Transverse colon (tissue), 4 donors: ENCODE results near the gene SLC5A1. TPM values are rescaled to one million over a fixed set of nuclear protein-coding genes. Genes with fewer than 3 reads are reported as not detected.
"Not testable (repeated sequence)": the region's sequence is repeated elsewhere in the genome, so short reads cannot be mapped to it uniquely, and the experiment has no call there.

ENCODE experiments used
- DNase-seq: peaks from one replicate; pipeline ENCODE4 v3.0.0-alpha.2; 2019
- H3K27ac ChIP-seq, 4 donors: fragments of 200-600 bp; sonication (generic); 2 replicates each; pipeline ENCODE4 v1.5.1; 2016 to 2018; ENCODE audit warnings: inconsistent platforms in 4 of 4
- H3K27me3 ChIP-seq: fragments of 200-600 bp; sonication (generic); 2 replicates; pipeline ENCODE4 v1.5.1; 2017; ENCODE audit warnings: inconsistent platforms
- H3K36me3 ChIP-seq, 4 donors: fragments of 200-600 bp; sonication (generic); 2 replicates each; pipeline ENCODE4 v1.5.1; 2017 to 2019; ENCODE audit warnings: inconsistent platforms in 4 of 4
- H3K4me1 ChIP-seq, 4 donors: fragments of 200-600 bp; sonication (generic); 2 replicates each; pipeline ENCODE4 v1.5.1; 2017 to 2020; ENCODE audit warnings: inconsistent platforms in 4 of 4
- H3K4me3 ChIP-seq, 4 donors: fragments of 200-600 bp; sonication (generic); 1 replicate in 1 of 4; 2 replicates in 3 of 4; pipeline versions ENCODE4 v1.5.1 to v1.6.1; 2017 to 2019; ENCODE audit warnings: inconsistent platforms in 4 of 4
- H3K9me3 ChIP-seq, 2 donors: fragments of 200-600 bp; sonication (generic); 2 replicates each; pipeline ENCODE4 v1.5.1; 2017 to 2019; ENCODE audit warnings: inconsistent platforms in 2 of 2
- EP300 ChIP-seq: sonication (generic); formaldehyde crosslinking; IDR thresholded peaks from one replicate; pipeline ENCODE4 v1.6.1; 2017; ENCODE audit warnings: antibody characterized with exemption, low read depth
- POLR2A ChIP-seq: fragments of 450-650 bp; IDR thresholded peaks from one replicate; pipeline ENCODE4 v1.6.1; 2016; ENCODE audit warnings: antibody characterized with exemption, mild to moderate bottlenecking, moderate library complexity
- POLR2AphosphoS5 ChIP-seq, 3 donors: sonication (generic); formaldehyde crosslinking; IDR thresholded peaks; one replicate each; pipeline ENCODE4 v1.6.1; 2016; ENCODE audit warnings: antibody characterized with exemption in 3 of 3
- WGBS, 2 donors: methylation state at CpG; one replicate each; pipeline ENCODE4 v1.1.5; 2018; ENCODE audit warnings: low coverage in 1 of 2; 5-methylcytosine and 5-hydroxymethylcytosine counted together
- in situ Hi-C, 4 donors: fragments of 200-750 bp; cut with MboI; loops; one replicate each; pipeline versions ENCODE4 v1.15.0 to v1.15.1; 2017; ENCODE audit warnings: low sequenced_read_pairs in 3 of 4, low pct_ligation_motif_present in 1 of 4, low pct_unique_long_range_greater_than_20kb in 1 of 4
- intact Hi-C: fragments of 100-400 bp; cut with DNase I; formaldehyde crosslinking; loops from one replicate; pipeline ENCODE4 v1.15.1; 2023; ENCODE audit warnings: low total_unique reads
- small RNA-seq, 4 donors: library from RNA; depleted of rRNA; stranded (forward); fragments of <200 nt; gene quantifications; one replicate each; pipeline ENCODE3, GENCODE V24; 2016
- total RNA-seq, 4 donors: library from RNA; depleted of rRNA; stranded (reverse); fragments of >200 nt; gene quantifications; one replicate each; pipeline ENCODE4 v1.1.0, GENCODE V29; 2016
- TF ChIP-seq, protein P1 (sequence below), 5 experiments: fragments of 200-600 bp in 3 of 5; fragments of 450-650 bp in 2 of 5; sonication (generic) in 3 of 5; IDR thresholded peaks; 1 replicate in 2 of 5; 2 replicates in 3 of 5; pipeline ENCODE4 v1.5.1; 2016 to 2017; ENCODE audit warnings: antibody characterized with exemption in 5 of 5, inconsistent platforms in 3 of 5, mild to moderate bottlenecking in 2 of 5, moderate library complexity in 1 of 5

The SLC5A1 gene
- total RNA-seq, 4 donors from 2014 or later, result 25.5 to 145 (median 83.2) TPM

DNA sequence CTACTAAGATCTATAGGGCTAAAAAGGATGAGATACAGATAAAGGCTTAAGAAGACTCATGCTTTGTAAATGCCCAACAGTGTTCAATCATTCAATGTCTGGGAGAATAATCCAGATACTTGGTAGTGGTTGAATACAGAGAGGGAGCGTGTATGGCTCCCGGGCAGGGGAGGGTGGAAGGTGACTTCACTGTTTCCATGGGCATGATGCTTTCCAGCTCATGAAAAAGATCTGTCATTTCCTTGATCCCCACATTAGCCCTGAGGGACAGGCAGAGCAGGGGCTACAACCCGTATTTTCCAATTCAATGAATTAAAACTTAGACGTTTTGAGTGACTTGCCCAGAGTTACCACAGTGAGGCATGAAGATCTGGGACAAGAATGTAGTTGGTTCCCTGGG is 111.7 kb downstream of the SLC5A1 start:
- H3K36me3 ChIP-seq, H3K27me3 ChIP-seq, DNase-seq, H3K4me3 ChIP-seq, in situ Hi-C loops, H3K9me3 ChIP-seq, intact Hi-C loops, H3K4me1 ChIP-seq, H3K27ac ChIP-seq: not testable (repeated sequence)
- WGBS, 2 donors, result 93 to 100% methylated on average over 2 to 4 of the region's 4 CpGs

DNA sequence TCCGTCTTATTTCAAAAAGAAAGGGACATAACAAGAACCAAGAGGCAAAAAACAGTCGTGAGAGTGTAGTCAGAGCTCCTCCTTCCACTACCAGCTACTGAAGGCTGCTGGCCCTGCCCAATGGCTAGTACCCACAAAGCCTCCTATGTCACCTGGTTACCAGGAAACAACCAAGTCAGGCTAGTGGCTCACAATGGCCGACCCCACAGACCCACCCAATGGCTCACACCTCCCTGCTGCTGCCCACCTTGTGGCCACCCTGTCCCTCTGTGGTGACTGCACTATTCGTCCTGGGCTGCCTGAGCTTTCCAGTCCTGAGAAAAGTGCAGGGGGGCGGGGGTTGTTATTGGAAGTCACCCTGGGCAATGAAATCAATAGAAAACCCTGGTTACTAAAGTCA is 114.6 kb downstream of the SLC5A1 start:
- H3K27ac ChIP-seq, H3K36me3 ChIP-seq, H3K4me3 ChIP-seq, in situ Hi-C loops, H3K4me1 ChIP-seq, DNase-seq, H3K9me3 ChIP-seq, intact Hi-C loops: not testable (repeated sequence)
- peaks cover 14% of the 10 kb centered on the region for H3K27me3 ChIP-seq
- 82% methylated on average over 5 of the region's 5 CpGs; no CpG with 5 or more reads in 1 of the 2 donors for WGBS, 2 donors

DNA sequence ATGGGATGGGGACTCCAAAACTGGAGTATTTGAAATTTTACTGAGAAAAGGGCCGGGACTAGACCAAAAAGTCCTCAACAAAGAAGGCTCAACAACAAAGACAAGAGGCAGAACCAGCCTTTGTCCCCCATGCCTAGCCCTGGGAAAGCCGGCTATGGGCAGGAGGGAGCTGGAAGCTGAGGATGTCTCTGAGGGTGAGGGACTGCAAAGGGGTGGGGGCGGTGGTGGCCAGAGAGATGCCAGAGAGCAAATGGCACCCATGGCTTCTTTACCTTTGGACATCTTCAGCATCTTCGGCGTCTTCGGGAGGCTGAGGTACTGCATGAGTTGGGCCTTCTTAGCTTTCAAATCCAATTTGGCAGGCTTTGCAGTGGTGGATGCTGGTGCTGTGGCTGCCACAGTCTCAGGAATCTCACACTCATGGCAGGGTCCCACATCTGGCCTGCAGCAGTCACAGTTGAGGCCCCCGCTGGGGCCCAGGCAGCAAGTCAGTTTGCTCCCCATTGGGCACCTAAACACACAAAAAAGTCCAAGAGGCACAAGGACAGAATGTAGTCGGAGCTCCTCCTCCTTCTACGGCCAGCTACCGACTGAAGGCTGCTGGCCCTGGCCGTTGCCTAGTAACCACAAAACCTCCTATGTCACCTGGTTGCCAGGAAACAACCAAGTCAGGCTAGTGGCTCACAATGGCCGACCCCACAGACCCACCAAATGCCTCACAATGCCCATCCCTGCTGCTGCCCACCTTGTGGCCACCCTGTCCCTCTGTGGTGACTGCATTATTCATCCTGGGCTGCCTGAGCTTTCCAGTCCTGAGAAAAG is 115.9 kb downstream of the SLC5A1 start, which contains the start of gene C22orf42:
Gene C22orf42, minus strand, starts transcription at position 592 of the 822 bp plus-strand sequence. Its CDS starts 88 bp downstream, at position 504.
- no peaks in the 10 kb centered on the region for H3K4me1 ChIP-seq
- no peaks in the 10 kb centered on the region for H3K36me3 ChIP-seq
- H3K9me3 ChIP-seq, result no peaks in the 10 kb centered on the region
- in situ Hi-C loops, result no loop called here
- no peak for TF ChIP-seq POLR2AphosphoS5 (IDR thresholded peaks at IDR 0.05)
- TF ChIP-seq POLR2A, result no peak
- TF ChIP-seq, protein P1, sequence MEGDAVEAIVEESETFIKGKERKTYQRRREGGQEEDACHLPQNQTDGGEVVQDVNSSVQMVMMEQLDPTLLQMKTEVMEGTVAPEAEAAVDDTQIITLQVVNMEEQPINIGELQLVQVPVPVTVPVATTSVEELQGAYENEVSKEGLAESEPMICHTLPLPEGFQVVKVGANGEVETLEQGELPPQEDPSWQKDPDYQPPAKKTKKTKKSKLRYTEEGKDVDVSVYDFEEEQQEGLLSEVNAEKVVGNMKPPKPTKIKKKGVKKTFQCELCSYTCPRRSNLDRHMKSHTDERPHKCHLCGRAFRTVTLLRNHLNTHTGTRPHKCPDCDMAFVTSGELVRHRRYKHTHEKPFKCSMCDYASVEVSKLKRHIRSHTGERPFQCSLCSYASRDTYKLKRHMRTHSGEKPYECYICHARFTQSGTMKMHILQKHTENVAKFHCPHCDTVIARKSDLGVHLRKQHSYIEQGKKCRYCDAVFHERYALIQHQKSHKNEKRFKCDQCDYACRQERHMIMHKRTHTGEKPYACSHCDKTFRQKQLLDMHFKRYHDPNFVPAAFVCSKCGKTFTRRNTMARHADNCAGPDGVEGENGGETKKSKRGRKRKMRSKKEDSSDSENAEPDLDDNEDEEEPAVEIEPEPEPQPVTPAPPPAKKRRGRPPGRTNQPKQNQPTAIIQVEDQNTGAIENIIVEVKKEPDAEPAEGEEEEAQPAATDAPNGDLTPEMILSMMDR (IDR thresholded peaks at IDR 0.05), result no peak
- TF ChIP-seq EP300, result no peak
- 81 to 92% methylated on average over 4 to 12 of the region's 12 CpGs for WGBS, 2 donors
- H3K4me3 ChIP-seq, result no peak within 1 kb of the TSS
- no peak within 1 kb of the TSS for H3K27ac ChIP-seq
- intact Hi-C loops, result no loop called here
- DNase-seq, result no peak
- peaks cover 18% of the 10 kb centered on the region for H3K27me3 ChIP-seq

DNA sequence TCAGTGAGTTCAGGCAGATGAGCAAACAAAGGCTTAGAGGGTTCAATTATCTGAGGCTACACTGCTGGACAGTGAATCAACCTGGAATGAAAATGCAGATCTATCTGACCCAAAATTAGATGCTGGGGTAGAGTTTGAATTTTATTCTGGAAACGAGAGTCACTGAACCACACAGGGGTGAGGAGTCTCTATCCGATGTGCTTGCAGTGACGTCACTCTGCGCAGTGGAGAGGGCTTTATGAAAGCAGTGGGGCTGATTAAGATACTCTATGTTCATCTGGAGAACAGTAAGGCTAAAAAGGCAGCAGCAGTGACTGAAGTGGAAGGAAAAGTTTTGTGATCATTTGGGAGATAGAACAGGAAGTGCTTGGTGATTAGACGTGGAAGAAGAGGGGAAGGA is 117.3 kb downstream of the SLC5A1 start:
- H3K4me3 ChIP-seq, H3K27ac ChIP-seq, DNase-seq, intact Hi-C loops, H3K36me3 ChIP-seq, in situ Hi-C loops, H3K9me3 ChIP-seq, H3K4me1 ChIP-seq: not testable (repeated sequence)
- H3K27me3 ChIP-seq, result peaks cover 18% of the 10 kb centered on the region
- WGBS, 2 donors, result 75% methylated on average over 5 of the region's 5 CpGs; no CpG with 5 or more reads in 1 of the 2 donors

Small RNA genes lying within 50 kb of the gene (small RNA-seq; reads per million reads assigned to genes)
- gene AP1B1P2, result 0 reads per million in 4 donors

Other genes starting within 250 kb of the SLC5A1 start
- gene YWHAH, start 98.7 kb upstream of the SLC5A1 start, total RNA-seq, result 100 to 1,000 TPM in 2 of 4 donors, 10 to 100 TPM in 2; 83.7 to 155 (median 109) TPM
- gene C22orf42, start 116.0 kb downstream of the SLC5A1 start, total RNA-seq, result not detected
- gene RFPL2, start 161.8 kb downstream of the SLC5A1 start, total RNA-seq, result not detected
- gene SLC5A4, start 212.1 kb downstream of the SLC5A1 start, total RNA-seq, result under 1 TPM in 1 of 4 donors, not detected in 3; 0.41 TPM